Mammary epithelial cell (primary cell): ENCODE measurements around the gene GTF3A.

Experiments
- CTCF ChIP-seq, 2 donors: IDR thresholded peaks in 1 of 2; conservative IDR thresholded peaks in 1 of 2; 2 replicates each; pipeline ENCODE4 v1.5.1; 2011 to 2012; ENCODE audit warnings: inconsistent platforms in 2 of 2, low read length in 2 of 2, mild to moderate bottlenecking in 2 of 2, control low read depth in 1 of 2, low read depth in 1 of 2; ENCODE audit not compliant: insufficient read depth in 1 of 2; ENCODE audit errors: extremely low read depth in 1 of 2
- EZH2 ChIP-seq: IDR thresholded peaks from 2 replicates; pipeline ENCODE4 v1.6.1; 2012; ENCODE audit warnings: low read length, inconsistent platforms, borderline replicate concordance

GRCh38 chr13:27404680-27405079 lies 19.7 kb upstream of the GTF3A start:
- TF ChIP-seq CTCF (conservative IDR thresholded peaks at IDR 0.05 in 1 of 2, IDR thresholded peaks at IDR 0.05 in 1 of 2; ENCODE audit: extremely low read depth in 1 of 2, insufficient read depth in 1 of 2, low read depth in 1 of 2, low read length in 2 of 2) (no peak), EZH2 (no peak)
